T follicular helper cell (primary cell): Measurements from ENCODE around the gene ABR.
"Not testable (repeated sequence)": the region's sequence is repeated elsewhere in the genome, so short reads cannot be mapped to it uniquely, and the experiment has no call there.

Source experiments
- DNase-seq: peaks from one replicate; pipeline ENCODE4 v3.0.0-alpha.2; 2020; ENCODE audit warnings: low read depth

ABR gene

GRCh38 chr17:1071103-1071825, 108.5 kb downstream of the ABR start:
- DNase-seq = no peak

- DNase-seq = no peak
Measured at GRCh38 chr17:1070411-1070810, 109.4 kb downstream of the ABR start.

- no peak for DNase-seq
Measured at GRCh38 chr17:1069847-1070246, 109.9 kb downstream of the ABR start.

- DNase-seq = no peak
Measured at GRCh38 chr17:1068356-1068755, 111.4 kb downstream of the ABR start.

GRCh38 chr17:1067282-1067956, 112.4 kb downstream of the ABR start:
- no peak for DNase-seq

- DNase-seq = not testable (repeated sequence)
Measured at GRCh38 chr17:1065416-1065815, 114.4 kb downstream of the ABR start.

- DNase-seq = no peak
Measured at GRCh38 chr17:1060991-1061390, 118.8 kb downstream of the ABR start.

GRCh38 chr17:1059131-1059795, 120.5 kb downstream of the ABR start:
- no peak for DNase-seq

GRCh38 chr17:1058423-1059130, 121.2 kb downstream of the ABR start:
- peak; percentile 8 for DNase-seq

- no peak for DNase-seq
Measured at GRCh38 chr17:1056761-1057160, 123.0 kb downstream of the ABR start.

GRCh38 chr17:1055751-1056645, 123.8 kb downstream of the ABR start:
- DNase-seq = peak; percentile 18

GRCh38 chr17:1055231-1055630, 124.5 kb downstream of the ABR start:
- no peak for DNase-seq

- DNase-seq = no peak
Measured at GRCh38 chr17:1054656-1055055, 125.1 kb downstream of the ABR start.

- no peak for DNase-seq
Measured at GRCh38 chr17:1053661-1054360, 126.0 kb downstream of the ABR start.

- no peak for DNase-seq
Measured at GRCh38 chr17:1050996-1051925, 128.5 kb downstream of the ABR start.

GRCh38 chr17:1050246-1050995, 129.4 kb downstream of the ABR start:
- DNase-seq = no peak

GRCh38 chr17:1049446-1050225, 130.1 kb downstream of the ABR start:
- no peak for DNase-seq

- DNase-seq = not testable (repeated sequence)
Measured at GRCh38 chr17:1048516-1049115, 131.2 kb downstream of the ABR start.
